ENCODE data around the gene SMIM15. TPM values are rescaled to one million over a fixed set of nuclear protein-coding genes. Genes with fewer than 3 reads are reported as not detected.

Gene SMIM15
- polyA plus RNA-seq, 1 of the 3 experiments (the other 2 are of a cell fraction), result 51.1 TPM

GRCh38 chr5:61159070-61159469 lies 3.2 kb downstream of the SMIM15 start:
- H3K9me2 ChIP-seq, result no peaks in the 10 kb centered on the region
- H3K9ac ChIP-seq, result no peak overlapping the region
- TF ChIP-seq MAX (IDR thresholded peaks at IDR 0.05; ENCODE audit: low read depth), result no peak
- no peak for TF ChIP-seq USF1 (IDR thresholded peaks at IDR 0.05; ENCODE audit: borderline replicate concordance, low read depth)
- no peak for TF ChIP-seq GABPA (IDR thresholded peaks at IDR 0.05; ENCODE audit: low read depth)
- peak; percentile 32 for TF ChIP-seq CTCF (IDR thresholded peaks at IDR 0.05)
- no peak for TF ChIP-seq ZBTB33 (IDR thresholded peaks at IDR 0.05; ENCODE audit: borderline replicate concordance, low read depth)
- no peak for TF ChIP-seq PBX3 (IDR thresholded peaks at IDR 0.05)
- H3F3A ChIP-seq (replicated peaks; ENCODE audit: insufficient read depth), result peaks cover 14% of the 10 kb centered on the region
- H3K79me2 ChIP-seq (ENCODE audit: insufficient read depth), result peaks cover 73% of the 10 kb centered on the region
- H3K36me3 ChIP-seq (replicated peaks in 1 of 2; ENCODE audit: control insufficient read depth in 1 of 2, insufficient read depth in 2 of 2, low read length in 1 of 2), result peaks cover 35 to 56% of the 10 kb centered on the region in 2 experiments
- H3K4me2 ChIP-seq, result no peak overlapping the region
- CTCF ChIA-PET, result interaction anchor here (0.6 to 1.1 kb wide), 5 partner anchors 16 to 1285 kb away, joined by 3 to 5 read pairs (median 4); no protein-coding TSS in a partner anchor
- POLR2A ChIA-PET, result no interaction called here
- H3K27ac ChIP-seq (ENCODE audit: low read depth in 2 of 2, low read length in 1 of 2), result no peak overlapping the region
- peaks cover 3 to 12% of the 10 kb centered on the region in 2 experiments; a peak in 3 of 4 replicates for H3K4me1 ChIP-seq (ENCODE audit: control insufficient read depth in 1 of 2, insufficient read depth in 2 of 2, low read depth in 1 of 2, low read length in 1 of 2)
- H3K9me3 ChIP-seq, result no peaks in the 10 kb centered on the region
- H3K27me3 ChIP-seq (ENCODE audit: insufficient read depth), result no peaks in the 10 kb centered on the region
- H4K20me1 ChIP-seq (ENCODE audit: insufficient read depth), result no peaks in the 10 kb centered on the region
- 82% methylated on average over 3 of the region's 3 CpGs for WGBS (ENCODE audit: low lambda C conversion rate)
- no peak overlapping the region for H3K4me3 ChIP-seq (ENCODE audit: low read depth in 2 of 2, low read length in 1 of 2)
- no peak overlapping the region for H2AFZ ChIP-seq (ENCODE audit: low read depth)
- DNase-seq, result no peak

GRCh38 chr5:61151893-61152292 lies 10.4 kb downstream of the SMIM15 start:
- no peaks in the 10 kb centered on the region for H3K9me3 ChIP-seq
- no peak overlapping the region for H3K27ac ChIP-seq (ENCODE audit: low read depth in 2 of 2, low read length in 1 of 2)
- H3F3A ChIP-seq (replicated peaks; ENCODE audit: insufficient read depth), result peaks cover 12% of the 10 kb centered on the region
- no peak overlapping the region for H3K9ac ChIP-seq
- H3K4me2 ChIP-seq, result no peak overlapping the region
- H3K4me3 ChIP-seq (ENCODE audit: low read depth in 2 of 2, low read length in 1 of 2), result no peak overlapping the region
- H3K79me2 ChIP-seq (ENCODE audit: insufficient read depth), result peaks cover 2% of the 10 kb centered on the region; the same call in 1 of the 2 replicates
- ChIA-PET CTCF (interaction anchor here (0.6 kb wide), 1 partner anchor 819 kb away, joined by 3 read pairs; no protein-coding TSS in a partner anchor), POLR2A (no interaction called here)
- no peaks in the 10 kb centered on the region for H4K20me1 ChIP-seq (ENCODE audit: insufficient read depth)
- H3K27me3 ChIP-seq (ENCODE audit: insufficient read depth), result no peaks in the 10 kb centered on the region
- 94% methylated on average over 2 of the region's 2 CpGs for WGBS (ENCODE audit: low lambda C conversion rate)
- peaks cover 3 to 17% of the 10 kb centered on the region in 2 experiments for H3K36me3 ChIP-seq (replicated peaks in 1 of 2; ENCODE audit: control insufficient read depth in 1 of 2, insufficient read depth in 2 of 2, low read length in 1 of 2)
- no peak overlapping the region for H2AFZ ChIP-seq (ENCODE audit: low read depth)
- H3K4me1 ChIP-seq (ENCODE audit: control insufficient read depth in 1 of 2, insufficient read depth in 2 of 2, low read depth in 1 of 2, low read length in 1 of 2), result no peaks in the 10 kb centered on the region
- no peaks in the 10 kb centered on the region for H3K9me2 ChIP-seq
- DNase-seq, result no peak
- TF ChIP-seq ELF1 (IDR thresholded peaks at IDR 0.05) (no peak), FOXM1 (IDR thresholded peaks at IDR 0.05; ENCODE audit: low read depth) (no peak), RXRA (IDR thresholded peaks at IDR 0.05; ENCODE audit: borderline replicate concordance, low read depth) (no peak), PBX3 (IDR thresholded peaks at IDR 0.05) (no peak), FOXJ3 (CRISPR knock-in tag; IDR thresholded peaks at IDR 0.05) (no peak), RAD21 (IDR thresholded peaks at IDR 0.05; ENCODE audit: low read length) (no peak), USF2 (IDR thresholded peaks at IDR 0.05; ENCODE audit: borderline replicate concordance, low read depth, low read length) (no peak), SIN3A (IDR thresholded peaks at IDR 0.05; ENCODE audit: borderline replicate concordance, low read depth, low read length) (no peak), CTCF (IDR thresholded peaks at IDR 0.05) (no peak)
